GM04503 (cell line): ENCODE results near the gene MTM1.

ENCODE experiments used
- DNase-seq: peaks from one replicate; pipeline ENCODE4 v3.0.0-alpha.2; 2012; ENCODE audit warnings: low read depth

The MTM1 gene

DNA sequence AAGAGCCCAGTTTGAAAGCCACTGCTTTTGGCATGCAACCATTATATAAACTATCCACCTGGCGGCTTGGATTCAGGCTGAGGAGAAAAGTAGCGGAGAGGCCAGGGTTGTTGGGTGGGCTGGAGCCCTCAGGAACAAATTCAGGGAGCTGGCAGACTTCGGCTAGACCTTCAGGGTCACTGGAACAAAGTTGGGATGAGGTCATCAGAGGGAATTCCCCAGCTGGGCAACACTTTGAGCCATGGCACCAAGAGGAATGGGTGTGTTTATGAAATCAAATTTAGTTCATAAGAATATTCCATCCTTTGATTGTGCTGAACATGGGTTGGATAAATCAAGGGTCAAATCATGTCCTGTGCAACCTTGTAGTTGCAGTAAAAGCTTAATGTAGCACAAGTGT lies 146.8 kb downstream of the MTM1 start:
- DNase-seq = no peak

- no peak for DNase-seq
Observed at GRCh38 chrX:150719621-150720020, 151.2 kb downstream of the MTM1 start.
